CD14-positive monocyte (primary cell): ENCODE data around the gene CDH11. TPM values are rescaled to one million over a fixed set of nuclear protein-coding genes. Genes with fewer than 3 reads are reported as not detected.

ENCODE experiments used
- DNase-seq, 3 donors: peaks; one replicate each; pipeline ENCODE4 v3.0.0-alpha.2; 2011 to 2022
- H2AFZ ChIP-seq: 2 replicates; pipeline ENCODE4 v1.6.0; 2012; ENCODE audit warnings: mild to moderate bottlenecking, low read depth, low read length, inconsistent platforms; ENCODE audit not compliant: insufficient read depth, poor library complexity, severe bottlenecking
- H3K27ac ChIP-seq, 2 donors: 1 replicate in 1 of 2; 2 replicates in 1 of 2; pipeline ENCODE4 v1.5.1; 2012 to 2013; ENCODE audit warnings: low read length in 2 of 2, control low read depth in 1 of 2, inconsistent platforms in 1 of 2, low read depth in 1 of 2, mild to moderate bottlenecking in 1 of 2
- H3K27me3 ChIP-seq, 2 donors: one replicate each; pipeline versions ENCODE4 v1.6.0 to v1.6.1; 2011 to 2013; ENCODE audit warnings: low read length in 2 of 2; ENCODE audit not compliant: control insufficient read depth in 2 of 2, insufficient read depth in 2 of 2
- H3K36me3 ChIP-seq, 2 donors: replicated peaks in 1 of 2; 1 replicate in 1 of 2; 2 replicates in 1 of 2; pipeline versions ENCODE4 v1.5.1 to v1.6.1; 2012 to 2013; ENCODE audit warnings: low read length in 2 of 2, control low read depth in 1 of 2, inconsistent platforms in 1 of 2, mild to moderate bottlenecking in 1 of 2; ENCODE audit not compliant: insufficient read depth in 2 of 2, control insufficient read depth in 1 of 2
- H3K4me1 ChIP-seq, 2 donors: 1 replicate in 1 of 2; 2 replicates in 1 of 2; pipeline versions ENCODE4 v1.5.1 to v1.6.1; 2012 to 2013; ENCODE audit warnings: low read length in 2 of 2, control low read depth in 1 of 2, inconsistent platforms in 1 of 2, mild to moderate bottlenecking in 1 of 2, moderate library complexity in 1 of 2; ENCODE audit not compliant: insufficient read depth in 2 of 2, control insufficient read depth in 1 of 2
- H3K4me2 ChIP-seq: replicated peaks from 2 replicates; pipeline ENCODE3; 2012; ENCODE audit warnings: low read length, moderate library complexity, mild to moderate bottlenecking; ENCODE audit not compliant: poor library complexity, severe bottlenecking; ENCODE audit errors: extremely low read depth
- H3K4me3 ChIP-seq, 3 experiments: fragments of 200-600 bp in 1 of 3; sonication (generic) in 1 of 3; replicated peaks in 1 of 3; 1 replicate in 2 of 3; 2 replicates in 1 of 3; pipeline ENCODE4 v1.5.1; 2011 to 2013; ENCODE audit warnings: low read length in 3 of 3, mild to moderate bottlenecking in 3 of 3, control low read depth in 2 of 3, low read depth in 2 of 3, inconsistent platforms in 1 of 3, moderate library complexity in 1 of 3
- H3K79me2 ChIP-seq: 2 replicates; pipeline ENCODE4 v1.6.0; 2012; ENCODE audit warnings: mild to moderate bottlenecking, control low read depth, inconsistent platforms, low read length, moderate library complexity; ENCODE audit not compliant: insufficient read depth
- H3K9ac ChIP-seq: 2 replicates; pipeline ENCODE4 v1.6.0; 2017; ENCODE audit warnings: low read length, mild to moderate bottlenecking; ENCODE audit not compliant: insufficient read depth, poor library complexity, severe bottlenecking
- H3K9me3 ChIP-seq, 2 donors: replicated peaks in 1 of 2; 1 replicate in 1 of 2; 2 replicates in 1 of 2; pipeline versions ENCODE4 v1.5.1 to v1.6.1; 2012 to 2013; ENCODE audit warnings: low read length in 2 of 2, control low read depth in 1 of 2; ENCODE audit not compliant: control insufficient read depth in 1 of 2, insufficient read depth in 1 of 2
- H4K20me1 ChIP-seq: 2 replicates; pipeline ENCODE4 v1.6.0; 2012; ENCODE audit warnings: mild to moderate bottlenecking, low read length, control low read depth, moderate library complexity; ENCODE audit not compliant: insufficient read depth
- H3K27ac Mint-ChIP-seq, 7 donors: one replicate each; pipeline ENCODE4 v1.8.0; 2020; ENCODE audit warnings: mild to moderate bottlenecking in 7 of 7, mixed read lengths in 7 of 7, moderate library complexity in 6 of 7, inconsistent platforms in 2 of 7
- H3K27me3 Mint-ChIP-seq, 3 donors: one replicate each; pipeline ENCODE4 v1.8.0; 2021 to 2022; ENCODE audit warnings: low read depth in 3 of 3, mild to moderate bottlenecking in 3 of 3, mixed read lengths in 3 of 3, moderate library complexity in 3 of 3, inconsistent platforms in 1 of 3
- H3K36me3 Mint-ChIP-seq, 2 donors: one replicate each; pipeline ENCODE4 v1.8.0; 2020; ENCODE audit warnings: mixed read lengths in 2 of 2, inconsistent platforms in 1 of 2, mild to moderate bottlenecking in 1 of 2
- H3K4me1 Mint-ChIP-seq: one replicate; pipeline ENCODE4 v1.8.0; 2020; ENCODE audit warnings: mild to moderate bottlenecking, mixed read lengths
- H3K4me3 Mint-ChIP-seq, 2 donors: one replicate each; pipeline ENCODE4 v1.8.0; 2020; ENCODE audit warnings: mild to moderate bottlenecking in 2 of 2, mixed read lengths in 2 of 2, moderate library complexity in 1 of 2
- H3K9me3 Mint-ChIP-seq, 7 donors: one replicate each; pipeline ENCODE4 v1.8.0; 2020 to 2022; ENCODE audit warnings: mixed read lengths in 7 of 7, mild to moderate bottlenecking in 6 of 7, moderate library complexity in 6 of 7, inconsistent platforms in 2 of 7
- WGBS: methylation state at CpG from one replicate; pipeline ENCODE4 v1.1.5; 2013; ENCODE audit warnings: missing lambda C conversion rate; ENCODE audit not compliant: insufficient coverage; 5-methylcytosine and 5-hydroxymethylcytosine counted together
- intact Hi-C, 2 donors: fragments of 100-400 bp; cut with micrococcal nuclease; formaldehyde crosslinking; loops; one replicate each; pipeline versions ENCODE4 v1.15.0 to v1.15.1; 2023
- polyA plus RNA-seq, 3 donors: library from polyadenylated mRNA; depleted of rRNA in 1 of 3; unstranded in 2 of 3; stranded (reverse) in 1 of 3; fragments of 300-500 nt in 2 of 3; fragments of >200 nt in 1 of 3; fragmentation: Illumina TruSeq in 2 of 3; gene quantifications; 1 replicate in 2 of 3; 2 replicates in 1 of 3; pipeline ENCODE4 v1.2.3, GENCODE V29; 2012 to 2021
- TF ChIP-seq, protein P1 (sequence below): fragments of 200-600 bp; IDR thresholded peaks from one replicate; pipeline ENCODE4 v1.8.0; 2022; ENCODE audit warnings: antibody characterized with exemption, mild to moderate bottlenecking

CDH11 gene
- polyA plus RNA-seq, 3 donors = not detected

GRCh38 chr16:65120461-65120830 is 1.4 kb downstream of the CDH11 start:
- no peak overlapping the region for H3K27ac ChIP-seq
- peaks cover 41 to 69% of the 10 kb centered on the region in 2 donors for H3K27me3 ChIP-seq
- peaks cover 51 to 68% (median 61%) of the 10 kb centered on the region in 3 donors for H3K27me3 Mint-ChIP-seq
- no peak overlapping the region for H3K4me3 ChIP-seq
- TF ChIP-seq, protein P1, sequence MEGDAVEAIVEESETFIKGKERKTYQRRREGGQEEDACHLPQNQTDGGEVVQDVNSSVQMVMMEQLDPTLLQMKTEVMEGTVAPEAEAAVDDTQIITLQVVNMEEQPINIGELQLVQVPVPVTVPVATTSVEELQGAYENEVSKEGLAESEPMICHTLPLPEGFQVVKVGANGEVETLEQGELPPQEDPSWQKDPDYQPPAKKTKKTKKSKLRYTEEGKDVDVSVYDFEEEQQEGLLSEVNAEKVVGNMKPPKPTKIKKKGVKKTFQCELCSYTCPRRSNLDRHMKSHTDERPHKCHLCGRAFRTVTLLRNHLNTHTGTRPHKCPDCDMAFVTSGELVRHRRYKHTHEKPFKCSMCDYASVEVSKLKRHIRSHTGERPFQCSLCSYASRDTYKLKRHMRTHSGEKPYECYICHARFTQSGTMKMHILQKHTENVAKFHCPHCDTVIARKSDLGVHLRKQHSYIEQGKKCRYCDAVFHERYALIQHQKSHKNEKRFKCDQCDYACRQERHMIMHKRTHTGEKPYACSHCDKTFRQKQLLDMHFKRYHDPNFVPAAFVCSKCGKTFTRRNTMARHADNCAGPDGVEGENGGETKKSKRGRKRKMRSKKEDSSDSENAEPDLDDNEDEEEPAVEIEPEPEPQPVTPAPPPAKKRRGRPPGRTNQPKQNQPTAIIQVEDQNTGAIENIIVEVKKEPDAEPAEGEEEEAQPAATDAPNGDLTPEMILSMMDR = no peak
- no peaks in the 10 kb centered on the region for H3K4me1 Mint-ChIP-seq
- H3K36me3 Mint-ChIP-seq = no peaks in the 10 kb centered on the region
- peaks cover 0 to 11% (median 1%) of the 10 kb centered on the region in 7 donors for H3K9me3 Mint-ChIP-seq
- no peak for DNase-seq
- H3K4me1 ChIP-seq = no peaks in the 10 kb centered on the region
- no peak overlapping the region for H3K9ac ChIP-seq
- no CpG with 5 or more reads among the region's 18 CpGs for WGBS
- H3K4me3 Mint-ChIP-seq = peak overlapping the region in 1 of 2 donors; percentile 80
- no peak overlapping the region for H3K4me2 ChIP-seq
- H3K79me2 ChIP-seq = no peaks in the 10 kb centered on the region
- peaks cover 0 to 7% of the 10 kb centered on the region in 2 donors for H3K9me3 ChIP-seq
- H4K20me1 ChIP-seq = no peaks in the 10 kb centered on the region
- intact Hi-C loops = no loop called here
- no peaks in the 10 kb centered on the region for H3K36me3 ChIP-seq
- no peak overlapping the region for H2AFZ ChIP-seq
- H3K27ac Mint-ChIP-seq = no peak overlapping the region

DNA sequence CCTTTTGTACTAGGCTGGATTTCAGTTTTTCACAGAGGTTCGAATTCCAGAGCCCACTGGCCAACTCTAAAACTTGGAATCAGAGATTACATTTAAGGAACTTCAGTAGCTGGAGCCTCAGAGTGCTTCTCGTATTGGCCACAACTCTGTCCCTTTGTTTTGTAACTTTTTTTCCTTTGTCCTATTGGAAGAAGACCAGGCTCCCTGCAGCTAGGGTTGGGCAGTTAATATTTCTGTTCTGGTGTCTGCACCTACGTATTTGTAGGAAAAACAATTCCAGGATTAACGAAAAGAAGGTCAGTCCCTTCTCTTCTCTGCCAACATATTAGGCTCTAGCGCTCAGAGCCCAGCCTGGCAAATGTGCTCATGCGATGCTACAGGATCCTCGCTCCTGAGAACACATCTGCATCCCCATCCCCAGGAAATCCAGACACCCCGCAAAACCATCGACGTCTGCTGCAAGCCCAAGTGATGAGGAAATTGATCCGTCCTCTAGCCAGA is 1.9 kb downstream of the CDH11 start:
- peaks cover 0 to 11% (median 1%) of the 10 kb centered on the region in 7 donors for H3K9me3 Mint-ChIP-seq
- Histone ChIP-seq H4K20me1 (no peaks in the 10 kb centered on the region), H3K79me2 (no peaks in the 10 kb centered on the region), H3K27ac (no peak overlapping the region), H3K4me1 (no peaks in the 10 kb centered on the region), H3K9me3 (peaks cover 0 to 7% of the 10 kb centered on the region in 2 donors), H3K4me2 (no peak overlapping the region), H3K36me3 (no peaks in the 10 kb centered on the region), H3K9ac (no peak overlapping the region), H2AFZ (no peak overlapping the region), H3K4me3 (no peak overlapping the region), H3K27me3 (peaks cover 41 to 67% of the 10 kb centered on the region in 2 donors)
- H3K4me1 Mint-ChIP-seq = no peaks in the 10 kb centered on the region
- intact Hi-C loops = no loop called here
- peaks cover 51 to 67% (median 61%) of the 10 kb centered on the region in 3 donors for H3K27me3 Mint-ChIP-seq
- no peak overlapping the region for H3K27ac Mint-ChIP-seq
- peak overlapping the region in 1 of 2 donors; percentile 80 for H3K4me3 Mint-ChIP-seq
- TF ChIP-seq, protein P1 = no peak
- no peak for DNase-seq
- no peaks in the 10 kb centered on the region for H3K36me3 Mint-ChIP-seq
- 13% methylated on average over 7 of the region's 11 CpGs for WGBS
